ENCODE data around the gene ZNF185. TPM values are rescaled to one million over a fixed set of nuclear protein-coding genes. Genes with fewer than 3 reads are reported as not detected.

Gene ZNF185
- total RNA-seq, 1 donor from 2014 or later, result 1.6 TPM

DNA sequence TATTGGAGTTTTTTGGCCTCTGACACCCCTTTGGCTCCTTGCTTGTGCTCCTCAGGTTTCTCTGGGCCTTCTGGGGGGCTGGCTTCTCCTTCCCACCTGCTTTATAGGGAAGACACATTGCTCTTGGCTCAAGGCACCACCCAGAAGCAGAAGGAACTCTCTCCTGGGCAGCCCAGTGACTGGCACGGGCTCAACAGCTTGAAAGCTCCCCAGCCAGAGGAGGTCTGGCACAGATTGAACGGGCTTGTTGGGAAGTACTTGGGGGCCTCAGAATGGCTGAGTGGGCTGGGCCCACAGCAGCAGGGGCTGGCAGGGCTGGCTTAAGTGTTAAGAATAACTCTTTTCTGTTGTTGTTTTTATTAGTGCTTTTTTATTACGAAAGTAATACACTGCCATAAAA lies 11.2 kb upstream of the ZNF185 start:
- TF ChIP-seq, protein P1, sequence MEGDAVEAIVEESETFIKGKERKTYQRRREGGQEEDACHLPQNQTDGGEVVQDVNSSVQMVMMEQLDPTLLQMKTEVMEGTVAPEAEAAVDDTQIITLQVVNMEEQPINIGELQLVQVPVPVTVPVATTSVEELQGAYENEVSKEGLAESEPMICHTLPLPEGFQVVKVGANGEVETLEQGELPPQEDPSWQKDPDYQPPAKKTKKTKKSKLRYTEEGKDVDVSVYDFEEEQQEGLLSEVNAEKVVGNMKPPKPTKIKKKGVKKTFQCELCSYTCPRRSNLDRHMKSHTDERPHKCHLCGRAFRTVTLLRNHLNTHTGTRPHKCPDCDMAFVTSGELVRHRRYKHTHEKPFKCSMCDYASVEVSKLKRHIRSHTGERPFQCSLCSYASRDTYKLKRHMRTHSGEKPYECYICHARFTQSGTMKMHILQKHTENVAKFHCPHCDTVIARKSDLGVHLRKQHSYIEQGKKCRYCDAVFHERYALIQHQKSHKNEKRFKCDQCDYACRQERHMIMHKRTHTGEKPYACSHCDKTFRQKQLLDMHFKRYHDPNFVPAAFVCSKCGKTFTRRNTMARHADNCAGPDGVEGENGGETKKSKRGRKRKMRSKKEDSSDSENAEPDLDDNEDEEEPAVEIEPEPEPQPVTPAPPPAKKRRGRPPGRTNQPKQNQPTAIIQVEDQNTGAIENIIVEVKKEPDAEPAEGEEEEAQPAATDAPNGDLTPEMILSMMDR (IDR thresholded peaks at IDR 0.05; ENCODE audit: borderline replicate concordance), result no peak
- H3K27me3 ChIP-seq (ENCODE audit: low read depth), result peaks cover 3% of the 10 kb centered on the region
- no peak for DNase-seq
- H3K4me3 ChIP-seq, result no peak overlapping the region
- no peaks in the 10 kb centered on the region for H3K4me1 ChIP-seq
- H3K36me3 ChIP-seq, result no peaks in the 10 kb centered on the region
- no peaks in the 10 kb centered on the region for H3K9me3 ChIP-seq (replicated peaks)
- intact Hi-C loops (cut with micrococcal nuclease), result no loop called here
- H3K27ac ChIP-seq (replicated peaks), result no peak overlapping the region

DNA sequence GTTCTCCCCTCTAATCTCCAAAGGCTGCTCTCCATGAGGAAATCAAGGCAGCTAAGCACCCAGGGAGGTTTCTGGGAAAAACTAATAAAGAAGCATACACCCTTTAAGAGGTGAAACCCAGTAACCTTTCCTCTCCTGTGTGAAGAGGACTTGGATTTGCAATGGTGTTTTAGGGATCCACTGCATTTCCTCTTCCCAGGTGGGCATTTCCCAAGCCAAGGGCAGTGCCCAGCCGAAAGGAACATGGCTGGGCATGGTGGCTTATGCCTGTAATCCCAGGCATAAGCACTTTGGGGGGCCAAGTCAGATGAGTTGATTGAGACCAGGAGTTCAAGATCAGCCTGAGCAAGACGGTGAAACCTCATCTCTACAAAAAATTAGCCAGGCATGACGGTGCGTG lies 5.4 kb upstream of the ZNF185 start:
- no peak overlapping the region for H3K27ac ChIP-seq (replicated peaks)
- DNase-seq, result no peak
- no peaks in the 10 kb centered on the region for H3K9me3 ChIP-seq (replicated peaks)
- intact Hi-C loops (cut with micrococcal nuclease), result no loop called here
- H3K27me3 ChIP-seq (ENCODE audit: low read depth), result peaks cover 3% of the 10 kb centered on the region
- TF ChIP-seq, protein P1 (IDR thresholded peaks at IDR 0.05; ENCODE audit: borderline replicate concordance), result no peak
- no peak overlapping the region for H3K4me3 ChIP-seq
- H3K36me3 ChIP-seq, result no peaks in the 10 kb centered on the region
- no peaks in the 10 kb centered on the region for H3K4me1 ChIP-seq

GRCh38 chrX:152892999-152893891 lies 4.6 kb upstream of the ZNF185 start:
- TF ChIP-seq, protein P1 (IDR thresholded peaks at IDR 0.05; ENCODE audit: borderline replicate concordance), result no peak
- Histone ChIP-seq H3K9me3 (replicated peaks) (no peaks in the 10 kb centered on the region), H3K4me3 (no peak overlapping the region), H3K4me1 (no peaks in the 10 kb centered on the region), H3K36me3 (no peaks in the 10 kb centered on the region), H3K27me3 (ENCODE audit: low read depth) (peaks cover 6% of the 10 kb centered on the region), H3K27ac (replicated peaks) (no peak overlapping the region)
- intact Hi-C loops (cut with micrococcal nuclease), result no loop called here
- DNase-seq, result no peak

DNA sequence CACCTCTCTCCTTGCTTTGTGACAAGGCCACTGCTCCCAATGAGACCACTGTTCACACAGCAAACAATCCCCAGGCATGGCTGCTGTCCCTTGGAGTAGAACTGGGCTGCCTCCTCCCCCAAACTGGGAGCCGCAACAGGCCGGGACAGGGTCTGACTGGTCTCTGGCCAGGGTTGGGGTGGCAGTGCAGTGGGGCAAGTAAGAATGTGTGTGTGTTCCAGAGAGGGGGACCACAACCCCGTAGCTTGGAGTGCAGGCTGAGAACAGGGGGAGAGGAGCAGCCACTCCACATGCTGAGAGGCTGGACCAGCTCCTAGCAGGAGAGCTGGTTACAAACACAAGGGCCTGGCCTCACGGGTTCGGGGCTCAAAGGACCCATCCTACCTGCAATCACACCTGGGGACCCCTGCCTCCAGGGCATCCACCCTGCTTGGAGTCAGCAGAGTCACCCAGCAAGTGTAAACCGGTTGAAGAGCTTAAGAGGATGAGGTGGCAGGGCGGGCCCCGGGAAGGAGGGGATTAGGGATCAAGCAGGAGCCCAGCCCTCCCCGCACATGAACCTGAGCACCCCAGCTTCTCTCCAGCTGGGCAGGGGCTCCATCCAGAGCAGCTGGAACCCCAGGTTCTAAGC lies 3.8 kb upstream of the ZNF185 start:
- H3K9me3 ChIP-seq (replicated peaks), result no peaks in the 10 kb centered on the region
- TF ChIP-seq, protein P1 (IDR thresholded peaks at IDR 0.05; ENCODE audit: borderline replicate concordance), result no peak
- no peak for DNase-seq
- no peaks in the 10 kb centered on the region for H3K4me1 ChIP-seq
- intact Hi-C loops (cut with micrococcal nuclease), result no loop called here
- no peak overlapping the region for H3K4me3 ChIP-seq
- H3K36me3 ChIP-seq, result no peaks in the 10 kb centered on the region
- H3K27ac ChIP-seq (replicated peaks), result no peak overlapping the region
- peaks cover 12% of the 10 kb centered on the region for H3K27me3 ChIP-seq (ENCODE audit: low read depth)

DNA sequence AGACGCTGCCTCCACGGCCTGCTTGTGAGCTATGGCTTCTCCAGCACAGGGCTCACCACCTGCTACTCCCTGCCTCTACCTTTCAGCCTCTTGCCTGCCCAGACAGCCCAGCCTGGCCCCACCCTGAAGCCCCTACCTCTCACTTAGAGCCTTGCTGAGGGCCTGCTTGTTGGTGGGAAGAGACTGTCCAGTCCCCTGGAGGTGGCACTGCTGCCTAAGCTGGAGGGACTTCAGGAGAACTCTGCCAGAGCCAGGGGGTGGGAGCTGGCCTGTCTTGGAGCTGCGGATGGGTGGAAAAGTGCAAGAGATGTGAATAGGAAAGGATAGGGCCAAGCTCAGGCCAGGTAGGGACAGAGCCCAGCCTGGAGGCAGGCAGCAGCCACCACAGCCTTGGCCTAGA lies 2.7 kb upstream of the ZNF185 start:
- H3K4me1 ChIP-seq, result no peaks in the 10 kb centered on the region
- H3K27me3 ChIP-seq (ENCODE audit: low read depth), result peaks cover 9% of the 10 kb centered on the region
- no peaks in the 10 kb centered on the region for H3K36me3 ChIP-seq
- H3K9me3 ChIP-seq (replicated peaks), result no peaks in the 10 kb centered on the region
- TF ChIP-seq, protein P1 (IDR thresholded peaks at IDR 0.05; ENCODE audit: borderline replicate concordance), result no peak
- no peak overlapping the region for H3K27ac ChIP-seq (replicated peaks)
- intact Hi-C loops (cut with micrococcal nuclease), result no loop called here
- no peak overlapping the region for H3K4me3 ChIP-seq
- DNase-seq, result no peak
